Tibial nerve (tissue), 4 donors: ENCODE measurements around the gene PPT1. TPM values are rescaled to one million over a fixed set of nuclear protein-coding genes. Genes with fewer than 3 reads are reported as not detected.
"Not testable (repeated sequence)": the region's sequence is repeated elsewhere in the genome, so short reads cannot be mapped to it uniquely, and the experiment has no call there.

Experiments
- DNase-seq, 2 donors: peaks; one replicate each; pipeline ENCODE4 v3.0.0-alpha.2; 2019; ENCODE audit warnings: low spot score in 2 of 2
- H3K27ac ChIP-seq, 4 donors: fragments of 200-600 bp; sonication (generic) in 3 of 4; one replicate each; pipeline ENCODE4 v1.5.1; 2017 to 2019; ENCODE audit warnings: mild to moderate bottlenecking in 1 of 4
- H3K27me3 ChIP-seq, 2 donors: fragments of 200-600 bp; sonication (generic) in 1 of 2; one replicate each; pipeline versions ENCODE4 v1.5.1 to v1.6.0; 2017 to 2019
- H3K36me3 ChIP-seq, 3 donors: fragments of 200-600 bp; sonication (generic); one replicate each; pipeline ENCODE4 v1.5.1; 2018 to 2019
- H3K4me1 ChIP-seq, 4 donors: fragments of 200-600 bp; sonication (generic) in 3 of 4; one replicate each; pipeline ENCODE4 v1.5.1; 2017 to 2019
- H3K4me3 ChIP-seq, 4 donors: fragments of 200-600 bp; sonication (generic) in 3 of 4; one replicate each; pipeline ENCODE4 v1.5.1; 2017 to 2019; ENCODE audit warnings: mild to moderate bottlenecking in 1 of 4, moderate library complexity in 1 of 4
- H3K9me3 ChIP-seq, 4 donors: fragments of 200-600 bp; sonication (generic) in 3 of 4; one replicate each; pipeline ENCODE4 v1.5.1; 2017 to 2019
- CTCF ChIP-seq, 5 experiments: fragments of 200-600 bp in 3 of 5; fragments of 450-650 bp in 2 of 5; sonication (generic) in 3 of 5; IDR thresholded peaks; one replicate each; pipeline ENCODE4 v1.5.1; 2016 to 2019; ENCODE audit warnings: antibody characterized with exemption in 5 of 5, mild to moderate bottlenecking in 3 of 5, moderate library complexity in 2 of 5
- EP300 ChIP-seq, 2 donors: sonication (generic); formaldehyde crosslinking; IDR thresholded peaks; one replicate each; pipeline ENCODE4 v1.6.1; 2017; ENCODE audit warnings: antibody characterized with exemption in 2 of 2, mild to moderate bottlenecking in 1 of 2
- POLR2A ChIP-seq, 2 donors: fragments of 450-650 bp; IDR thresholded peaks; one replicate each; pipeline ENCODE4 v1.6.1; 2017; ENCODE audit warnings: antibody characterized with exemption in 2 of 2, mild to moderate bottlenecking in 2 of 2, moderate library complexity in 2 of 2
- WGBS, 2 donors: methylation state at CpG; one replicate each; pipeline ENCODE4 v1.1.5; 2018; 5-methylcytosine and 5-hydroxymethylcytosine counted together
- total RNA-seq, 4 donors: library from RNA; depleted of rRNA; stranded (reverse); fragments of >200 nt; gene quantifications; one replicate each; pipeline ENCODE4 v1.1.0, GENCODE V29; 2016

PPT1 gene
- total RNA-seq, 4 donors from 2014 or later = 52.8 to 88.5 (median 58.7) TPM

DNA sequence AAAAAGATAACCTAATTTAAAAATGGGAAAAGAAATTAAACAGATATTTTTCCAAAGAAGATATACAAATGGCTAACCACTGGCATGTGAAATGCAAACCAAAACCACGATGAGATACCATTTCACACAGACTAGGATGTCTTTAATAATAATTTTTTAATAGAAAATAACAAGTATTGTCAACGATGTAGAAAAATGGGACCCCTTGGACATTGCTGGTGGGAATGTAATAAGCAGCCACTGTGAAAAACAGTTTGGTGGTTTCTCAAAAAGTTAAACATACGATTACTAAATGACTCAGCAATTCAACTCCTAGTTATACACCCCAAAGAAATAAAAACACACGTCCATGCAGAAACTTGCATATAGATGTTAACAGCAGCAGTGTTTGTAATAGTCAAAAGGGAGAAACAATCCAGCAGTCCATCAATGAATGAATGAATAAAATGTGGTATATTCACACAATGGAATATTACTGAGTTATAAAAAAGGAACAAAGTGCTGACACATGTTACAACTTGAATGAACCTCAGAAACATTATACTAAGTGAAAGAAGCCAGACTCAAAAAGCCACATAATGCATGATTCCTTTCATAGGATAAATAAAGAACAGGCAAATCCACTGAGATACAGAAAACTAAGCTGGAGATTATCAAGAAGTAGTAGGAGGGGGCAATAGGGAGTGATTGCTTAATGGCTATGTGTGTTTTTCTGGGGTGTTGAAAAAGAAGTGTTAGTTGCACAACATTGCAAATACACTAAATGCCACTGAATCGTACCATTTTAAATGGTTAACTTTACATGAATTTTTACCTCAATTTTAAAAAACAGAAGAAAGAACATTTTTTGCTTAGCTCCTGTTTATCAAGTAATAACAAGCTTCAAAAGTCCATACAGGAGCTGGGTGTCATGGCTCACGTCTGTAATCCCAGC is 4.1 kb downstream of the PPT1 start:
- Histone ChIP-seq H3K9me3 (no peaks in the 10 kb centered on the region), H3K27me3 (no peaks in the 10 kb centered on the region), H3K27ac (no peak overlapping the region), H3K36me3 (peaks cover 0 to 44% (median 2%) of the 10 kb centered on the region in 3 donors), H3K4me3 (no peak overlapping the region), H3K4me1 (peaks cover 0 to 29% (median 3%) of the 10 kb centered on the region in 4 donors)
- WGBS, 2 donors = 68% methylated on average over 6 of the region's 6 CpGs
- no peak for DNase-seq
- no peak for TF ChIP-seq EP300 (IDR thresholded peaks at IDR 0.05)
- TF ChIP-seq CTCF (IDR thresholded peaks at IDR 0.05) = no peak
- TF ChIP-seq POLR2A (IDR thresholded peaks at IDR 0.05) = no peak

DNA sequence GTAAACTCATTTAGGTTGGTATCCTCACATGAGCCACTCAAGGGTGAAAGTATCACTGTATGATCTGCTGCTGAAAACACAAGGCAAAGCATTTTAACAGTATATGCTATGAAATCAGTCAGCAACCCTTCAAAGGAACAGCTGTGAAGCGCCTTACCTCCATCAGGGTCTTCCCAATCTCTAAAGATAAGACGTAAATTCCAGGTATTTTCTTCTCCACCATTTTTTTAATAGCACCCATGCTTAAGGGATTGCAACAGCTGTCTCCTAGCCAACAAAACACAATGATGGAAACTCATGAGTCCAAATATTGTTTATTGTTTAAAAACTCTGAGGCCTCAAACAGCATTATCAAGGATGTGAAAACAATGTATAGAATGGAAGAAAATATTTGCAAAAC is 4.8 kb downstream of the PPT1 start:
- DNase-seq = no peak
- Histone ChIP-seq H3K36me3 (peaks cover 0 to 52% (median 2%) of the 10 kb centered on the region in 3 donors), H3K4me3 (no peak overlapping the region), H3K27me3 (no peaks in the 10 kb centered on the region), H3K9me3 (no peaks in the 10 kb centered on the region), H3K27ac (no peak overlapping the region), H3K4me1 (peaks cover 0 to 24% (median 3%) of the 10 kb centered on the region in 4 donors)
- WGBS, 2 donors = 86 to 92% methylated on average over 2 of the region's 2 CpGs
- TF ChIP-seq EP300 (IDR thresholded peaks at IDR 0.05) (no peak), CTCF (IDR thresholded peaks at IDR 0.05) (no peak), POLR2A (IDR thresholded peaks at IDR 0.05) (no peak)

DNA sequence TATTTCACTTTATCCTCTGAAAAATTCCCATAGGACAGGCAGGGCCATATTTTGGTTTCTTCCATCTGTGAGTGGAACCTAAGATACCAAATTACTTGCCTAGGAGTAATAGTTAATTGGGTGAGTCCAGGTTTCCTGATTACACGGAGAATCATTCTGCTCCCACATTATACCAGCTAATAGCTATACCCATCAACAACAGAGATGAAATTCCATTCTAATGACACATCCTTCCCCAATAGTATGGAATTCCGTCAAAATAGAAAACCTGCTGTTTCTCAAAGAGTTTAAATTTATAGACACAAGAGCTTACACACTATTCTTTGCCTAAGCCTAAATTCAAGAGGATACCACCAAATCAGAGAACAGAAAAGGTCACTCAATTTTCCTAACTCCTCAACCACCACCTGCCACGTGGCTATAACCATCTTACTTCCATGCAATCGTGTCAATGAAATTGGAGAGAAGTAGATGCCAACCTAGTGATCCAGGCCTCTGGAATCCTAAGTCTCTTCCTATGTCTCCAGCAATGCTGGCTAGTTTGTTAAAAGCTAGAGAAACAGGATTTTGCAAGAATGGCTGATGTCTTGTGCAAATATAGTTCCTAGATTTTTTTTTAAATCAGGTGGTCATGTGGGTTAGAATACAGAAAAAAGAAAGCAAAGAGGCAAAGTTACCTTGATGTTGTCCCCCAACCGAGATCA is 6.2 kb downstream of the PPT1 start:
- WGBS, 2 donors = 87 to 94% methylated on average over 5 of the region's 5 CpGs
- H3K27ac ChIP-seq = no peak overlapping the region
- no peak for DNase-seq
- H3K36me3 ChIP-seq = peaks cover 0 to 66% (median 2%) of the 10 kb centered on the region in 3 donors
- peaks cover 0 to 14% (median 0%) of the 10 kb centered on the region in 4 donors for H3K4me1 ChIP-seq
- no peaks in the 10 kb centered on the region for H3K9me3 ChIP-seq
- no peak overlapping the region for H3K4me3 ChIP-seq
- TF ChIP-seq POLR2A (IDR thresholded peaks at IDR 0.05) (no peak), EP300 (IDR thresholded peaks at IDR 0.05) (no peak), CTCF (IDR thresholded peaks at IDR 0.05) (no peak)
- H3K27me3 ChIP-seq = no peaks in the 10 kb centered on the region

DNA sequence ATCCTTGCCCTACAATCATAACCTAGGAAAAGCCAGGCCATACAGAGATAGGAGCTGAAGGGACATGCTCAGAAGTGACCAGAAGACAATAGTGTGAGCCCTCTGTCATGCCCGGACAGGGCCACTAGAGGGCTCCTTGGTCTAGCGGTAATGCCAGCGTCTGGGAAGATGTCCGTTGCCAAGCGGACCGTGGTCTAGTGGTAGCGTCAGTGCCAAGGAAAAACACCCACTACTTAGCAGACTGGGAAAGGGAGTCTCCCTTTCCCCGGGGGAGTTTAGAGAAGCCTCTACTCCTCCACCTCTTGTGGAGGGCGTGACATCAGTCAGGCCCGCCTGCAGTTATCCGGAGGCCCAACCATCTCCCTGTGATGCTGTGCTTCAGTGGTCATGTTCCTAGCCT is 12.3 kb downstream of the PPT1 start:
- not testable (repeated sequence) for H3K4me1 ChIP-seq, H3K9me3 ChIP-seq, H3K27me3 ChIP-seq, H3K27ac ChIP-seq, H3K4me3 ChIP-seq
- peak; percentile 29 to 74 (median 70) for TF ChIP-seq CTCF (IDR thresholded peaks at IDR 0.05)
- peak in 1 of 2 donors; percentile 25 for TF ChIP-seq EP300 (IDR thresholded peaks at IDR 0.05)
- peak; percentile 67 to 79 for DNase-seq
- H3K36me3 ChIP-seq = peaks cover 0 to 59% (median 0%) of the 10 kb centered on the region in 3 donors
- WGBS, 2 donors = 8 to 15% methylated on average over 11 of the region's 11 CpGs

GRCh38 chr1:40081871-40082270 is 15.2 kb downstream of the PPT1 start:
- WGBS, 2 donors = 62 to 79% methylated on average over 7 of the region's 7 CpGs
- Histone ChIP-seq H3K36me3 (peaks cover 0 to 35% (median 0%) of the 10 kb centered on the region in 3 donors), H3K9me3 (no peaks in the 10 kb centered on the region), H3K4me3 (no peak overlapping the region), H3K27me3 (no peaks in the 10 kb centered on the region), H3K4me1 (peaks cover 0 to 22% (median 7%) of the 10 kb centered on the region in 4 donors), H3K27ac (peak overlapping the region in 1 of 4 donors; percentile 45)
- no peak for DNase-seq
- no peak for TF ChIP-seq EP300 (IDR thresholded peaks at IDR 0.05)
- TF ChIP-seq POLR2A (IDR thresholded peaks at IDR 0.05) = no peak
- no peak for TF ChIP-seq CTCF (IDR thresholded peaks at IDR 0.05)
